NB4 (cell line): ENCODE measurements around the gene CNKSR3.

ENCODE experiments used
- CTCF ChIP-seq: IDR thresholded peaks from one replicate; pipeline ENCODE4 v1.5.1; 2012; ENCODE audit warnings: low read depth, low read length
- POLR2A ChIP-seq: IDR thresholded peaks from 2 replicates; pipeline ENCODE4 v1.6.1; 2011; ENCODE audit warnings: mild to moderate bottlenecking; ENCODE audit not compliant: insufficient read length; ENCODE audit errors: extremely low read depth

GRCh38 chr6:154481521-154482013 is 28.9 kb downstream of the CNKSR3 start:
- TF ChIP-seq CTCF (no peak), POLR2A (no peak)
